ENCODE measurements around the gene GLT6D1.

The GLT6D1 gene

GRCh38 chr9:135584371-135584770 is 55.0 kb downstream of the GLT6D1 start:
- no peak for DNase-seq (ENCODE audit: low spot score)

- no peak for DNase-seq (ENCODE audit: low spot score)
These were observed 55.7 kb downstream of the GLT6D1 start for GRCh38 chr9:135583688-135584011.

GRCh38 chr9:135582966-135583687 is 56.2 kb downstream of the GLT6D1 start:
- DNase-seq (ENCODE audit: low spot score): no peak

GRCh38 chr9:135582541-135582940 is 56.8 kb downstream of the GLT6D1 start:
- DNase-seq (ENCODE audit: low spot score): no peak

GRCh38 chr9:135581636-135582426 is 57.5 kb downstream of the GLT6D1 start:
- DNase-seq (ENCODE audit: low spot score): no peak

- DNase-seq (ENCODE audit: low spot score): no peak
These were observed 58.5 kb downstream of the GLT6D1 start for GRCh38 chr9:135580664-135581380.

- DNase-seq (ENCODE audit: low spot score): no peak
These were observed 59.3 kb downstream of the GLT6D1 start for GRCh38 chr9:135579889-135580660.

GRCh38 chr9:135579356-135579755 is 60.0 kb downstream of the GLT6D1 start:
- no peak for DNase-seq (ENCODE audit: low spot score)

- no peak for DNase-seq (ENCODE audit: low spot score)
These were observed 62.1 kb downstream of the GLT6D1 start for GRCh38 chr9:135577256-135577655.

GRCh38 chr9:135575995-135576631 is 63.2 kb downstream of the GLT6D1 start:
- no peak for DNase-seq (ENCODE audit: low spot score)

- no peak for DNase-seq (ENCODE audit: low spot score)
These were observed 64.4 kb downstream of the GLT6D1 start for GRCh38 chr9:135574943-135575342.

GRCh38 chr9:135574331-135574730 is 65.0 kb downstream of the GLT6D1 start:
- no peak for DNase-seq (ENCODE audit: low spot score)

All from AG08395 (cell line).